Activated CD8-positive, alpha-beta memory T cell treated with anti-CD3 and anti-CD28 coated beads, Interleukin-2, amount 50 U/mL, for 1 hour (primary cell): ENCODE data around the gene KCNMB4.

Source experiments
- DNase-seq: peaks from one replicate; pipeline ENCODE4 v3.0.0-alpha.2; 2020; ENCODE audit errors: extremely low read depth

The KCNMB4 gene, protein sequence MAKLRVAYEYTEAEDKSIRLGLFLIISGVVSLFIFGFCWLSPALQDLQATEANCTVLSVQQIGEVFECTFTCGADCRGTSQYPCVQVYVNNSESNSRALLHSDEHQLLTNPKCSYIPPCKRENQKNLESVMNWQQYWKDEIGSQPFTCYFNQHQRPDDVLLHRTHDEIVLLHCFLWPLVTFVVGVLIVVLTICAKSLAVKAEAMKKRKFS

DNA sequence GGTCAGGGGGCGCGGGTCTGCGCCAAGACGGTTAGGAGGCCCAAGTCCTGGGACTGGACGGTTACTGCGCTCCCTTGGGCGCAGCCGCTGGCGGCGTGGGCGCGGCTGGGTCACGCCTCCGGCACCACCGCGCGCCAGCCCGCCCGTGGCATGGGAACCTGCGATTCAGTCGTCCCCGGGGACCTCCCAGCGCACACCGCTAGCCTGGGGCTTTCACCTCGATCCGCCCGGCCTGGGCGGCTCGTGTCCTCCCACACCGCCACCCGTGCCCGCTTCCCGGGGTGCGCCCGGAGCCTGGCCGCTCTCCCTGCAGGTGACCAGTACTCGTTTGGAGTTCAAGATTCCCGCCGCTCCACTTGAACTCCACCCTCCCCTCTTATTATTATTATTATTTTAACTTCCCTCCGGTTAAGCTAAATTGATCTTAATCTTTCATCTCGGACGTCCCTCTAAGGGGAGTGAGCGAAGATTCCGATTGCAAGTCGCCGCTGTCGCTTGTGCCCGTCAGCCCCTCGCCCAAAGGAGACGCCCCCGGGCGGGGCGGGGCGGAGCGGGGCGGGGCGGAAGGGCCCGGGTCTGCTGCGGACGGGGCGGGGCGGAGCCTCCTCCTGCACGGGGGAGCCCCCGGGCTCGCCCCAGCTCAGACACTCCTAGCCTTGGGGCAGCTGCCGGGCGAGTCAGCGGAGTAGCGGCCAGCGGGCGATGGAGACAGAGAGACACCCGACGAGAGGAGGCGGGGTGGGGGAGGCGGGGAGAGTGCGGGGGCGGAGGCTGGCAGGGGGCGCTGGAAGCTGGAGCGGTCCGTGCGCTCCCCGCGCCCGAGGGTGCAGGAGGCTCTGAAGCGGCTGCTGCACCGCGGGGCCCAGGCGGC, at the start of gene KCNMB4:
TSS of gene KCNMB4 (plus strand) at position 643 of the 871 bp plus-strand sequence. CDS start 445 bp downstream, outside the sequence.
- peak; percentile 20 for DNase-seq

DNA sequence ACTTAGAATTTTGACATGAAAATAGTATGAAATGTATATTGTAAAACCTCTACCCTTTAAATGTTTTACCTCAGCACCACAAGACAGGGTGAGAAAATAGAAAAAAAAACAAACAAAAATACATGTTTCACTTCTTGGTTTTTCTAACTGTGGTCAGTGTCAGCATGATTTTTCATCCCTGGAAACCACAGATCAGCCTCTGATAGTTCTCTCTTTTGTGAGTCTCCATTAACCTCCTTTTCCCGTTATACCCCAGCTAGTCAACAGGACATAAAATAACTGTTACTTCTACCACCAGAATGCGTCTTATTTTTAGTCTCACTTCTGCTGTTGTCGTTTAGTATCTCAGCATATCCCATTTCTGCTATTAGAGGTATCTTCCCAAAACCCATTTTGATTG, 48.3 kb upstream of the KCNMB4 start:
- DNase-seq, result no peak

DNA sequence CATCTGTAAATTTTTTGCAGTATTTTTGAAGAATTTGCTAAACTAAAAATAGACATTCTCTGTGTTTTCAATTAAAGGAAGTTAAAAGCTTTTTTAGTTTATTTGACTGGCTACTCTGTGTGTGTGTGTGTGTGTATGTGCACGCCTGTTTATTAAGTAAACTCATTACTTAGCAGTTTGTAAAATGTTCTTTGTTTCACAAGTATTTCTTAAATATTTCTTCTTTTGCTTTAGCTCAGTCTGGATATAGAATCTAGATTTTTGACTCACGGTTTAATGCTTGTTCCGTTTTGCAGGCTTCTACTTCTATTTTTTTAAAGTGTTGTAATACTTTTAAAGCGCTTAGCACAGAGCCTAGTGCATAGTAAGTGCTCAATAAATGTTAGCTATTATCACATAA, 46.5 kb upstream of the KCNMB4 start:
- no peak for DNase-seq

DNA sequence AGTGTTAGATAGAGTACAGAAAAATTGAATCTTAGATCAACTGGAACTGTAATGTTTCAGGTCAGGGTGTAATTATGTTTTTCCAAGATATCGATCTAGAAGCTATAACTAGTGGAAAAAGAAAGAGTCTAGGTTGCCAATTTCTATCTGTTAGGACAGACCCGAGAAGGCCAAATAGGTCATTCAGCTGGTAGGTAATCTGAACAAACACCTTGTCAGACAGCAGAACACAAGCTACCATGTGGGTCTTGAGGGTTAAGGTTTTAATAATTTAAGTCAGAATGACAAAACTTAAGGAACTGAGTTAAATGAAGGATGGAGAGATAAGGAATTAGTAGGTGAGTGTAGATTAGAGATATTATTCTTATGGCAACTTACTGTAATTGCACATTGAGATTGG, 44.9 kb upstream of the KCNMB4 start:
- DNase-seq, result no peak

DNA sequence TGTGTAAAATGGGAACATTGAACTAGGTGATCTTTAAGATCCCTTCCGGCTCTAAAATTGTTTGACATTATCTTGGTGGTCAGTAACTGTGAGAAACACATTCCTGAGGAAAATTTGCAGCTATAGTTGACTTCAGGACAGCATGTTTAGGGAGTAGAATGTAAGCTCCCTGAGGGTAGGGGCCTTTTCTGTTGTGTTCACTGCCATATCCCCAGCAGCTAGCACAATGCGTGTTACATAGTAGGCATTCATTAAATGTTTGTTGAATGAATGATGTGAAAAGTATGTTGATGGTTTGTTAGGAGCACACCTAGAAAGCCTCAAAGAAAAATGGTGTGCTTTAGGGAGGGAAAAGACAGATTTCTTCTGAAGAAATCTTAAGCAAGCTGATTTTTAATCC, 38.5 kb upstream of the KCNMB4 start:
- DNase-seq, result no peak

DNA sequence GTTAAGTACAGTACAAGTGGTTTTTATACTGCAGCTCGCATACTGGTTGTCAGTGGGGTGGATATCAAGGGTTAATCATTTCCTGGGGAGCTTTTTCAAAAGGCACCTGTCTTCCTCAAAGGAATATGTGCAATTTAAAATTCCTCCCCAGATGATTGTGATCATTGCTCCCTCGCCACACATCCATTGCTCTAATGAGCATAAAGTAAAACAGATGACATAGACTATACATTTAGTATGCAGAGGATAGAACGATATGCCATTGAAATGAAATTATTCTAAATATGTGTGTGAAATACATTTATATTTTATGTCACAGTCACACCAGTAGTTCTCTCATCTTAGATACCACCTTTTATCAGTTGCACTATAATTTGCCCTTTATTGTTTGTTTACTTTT, 36.4 kb upstream of the KCNMB4 start:
- no peak for DNase-seq

DNA sequence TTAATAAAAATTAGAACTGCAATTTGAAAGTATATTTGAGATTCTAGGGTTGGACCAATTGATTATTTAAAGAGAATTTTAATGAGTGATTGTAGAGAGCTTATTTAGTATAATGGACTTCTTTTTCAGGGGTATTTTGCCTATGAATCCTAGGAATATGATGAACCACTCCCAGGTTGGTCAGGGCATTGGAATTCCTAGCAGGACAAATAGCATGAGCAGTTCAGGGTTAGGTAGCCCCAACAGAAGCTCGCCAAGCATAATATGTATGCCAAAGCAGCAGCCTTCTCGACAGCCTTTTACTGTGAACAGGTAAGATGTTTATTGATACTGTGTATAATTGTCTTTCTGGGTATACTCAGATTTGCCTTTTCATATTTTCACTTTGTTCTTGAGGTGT, 35.9 kb upstream of the KCNMB4 start:
- no peak for DNase-seq

DNA sequence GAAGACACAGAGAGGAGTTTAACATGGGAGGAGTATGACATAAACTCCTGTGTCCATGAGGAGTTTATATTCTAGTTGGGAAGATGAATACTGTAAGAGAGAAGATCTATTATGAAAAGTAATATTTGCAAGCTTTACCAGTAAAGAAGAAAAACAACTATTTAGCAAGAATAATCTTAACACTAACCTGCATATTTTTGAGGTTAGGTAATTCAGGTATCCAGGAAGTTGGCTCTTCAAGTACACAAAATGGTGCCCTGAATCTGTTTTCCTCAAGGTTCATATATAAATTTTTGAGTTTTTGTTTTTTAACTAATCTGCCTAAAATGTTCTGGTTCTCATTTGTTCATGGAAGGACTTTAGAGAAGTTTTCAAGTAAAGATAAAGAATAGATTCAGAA, 33.9 kb upstream of the KCNMB4 start:
- no peak for DNase-seq

DNA sequence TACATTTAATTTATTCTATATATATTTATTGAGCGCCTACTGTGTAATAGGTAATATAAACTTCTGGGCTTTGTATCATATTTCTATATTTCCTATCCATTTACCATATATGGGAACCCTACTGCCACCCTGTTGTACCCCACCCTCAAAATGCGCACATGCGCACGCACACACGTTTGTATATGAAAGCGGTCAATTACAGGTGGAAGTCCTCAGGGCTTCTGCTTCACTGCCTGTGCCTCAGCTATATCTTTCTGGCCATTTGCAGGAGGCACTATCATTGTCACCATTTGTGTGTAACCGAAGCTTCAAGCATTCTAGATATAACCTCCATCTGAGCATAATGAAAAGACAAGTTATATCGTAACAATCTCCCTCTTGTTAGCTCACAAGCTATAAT, 31.3 kb upstream of the KCNMB4 start:
- no peak for DNase-seq

DNA sequence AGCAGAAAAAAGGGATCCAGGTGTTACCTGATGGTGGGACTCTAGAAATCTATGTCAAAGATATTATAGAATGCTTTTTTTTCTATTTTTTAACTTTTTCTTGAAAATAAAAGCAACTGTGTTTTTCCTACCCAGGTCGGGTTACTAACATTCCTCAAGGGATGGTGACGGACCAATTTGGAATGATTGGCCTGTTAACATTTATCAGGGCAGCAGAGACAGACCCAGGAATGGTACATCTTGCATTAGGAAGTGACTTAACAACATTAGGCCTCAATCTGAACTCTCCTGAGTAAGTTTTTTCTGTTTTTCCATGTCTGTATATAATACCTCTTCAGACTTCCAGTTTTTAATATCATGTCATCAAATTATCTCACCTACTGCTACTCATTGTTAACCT, 27.6 kb upstream of the KCNMB4 start:
- no peak for DNase-seq

DNA sequence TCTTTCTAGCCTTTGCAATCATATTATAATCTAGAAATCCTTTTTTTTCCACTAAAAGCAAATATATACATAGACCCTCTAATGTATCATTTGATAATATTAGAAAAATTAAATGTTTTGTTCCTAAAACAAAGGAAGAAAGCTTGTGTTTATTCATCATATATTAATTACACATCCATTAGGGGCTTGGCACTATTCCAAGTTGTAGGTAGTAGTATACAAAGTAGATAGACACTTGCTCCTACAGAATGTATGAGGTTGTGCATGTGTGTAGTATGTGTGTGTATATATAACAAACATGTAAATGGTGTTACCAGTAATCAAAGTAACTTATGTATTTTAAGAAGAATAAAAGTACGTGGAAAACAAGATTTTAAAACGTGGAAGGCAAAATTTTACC, 15.0 kb upstream of the KCNMB4 start:
- DNase-seq, result no peak

DNA sequence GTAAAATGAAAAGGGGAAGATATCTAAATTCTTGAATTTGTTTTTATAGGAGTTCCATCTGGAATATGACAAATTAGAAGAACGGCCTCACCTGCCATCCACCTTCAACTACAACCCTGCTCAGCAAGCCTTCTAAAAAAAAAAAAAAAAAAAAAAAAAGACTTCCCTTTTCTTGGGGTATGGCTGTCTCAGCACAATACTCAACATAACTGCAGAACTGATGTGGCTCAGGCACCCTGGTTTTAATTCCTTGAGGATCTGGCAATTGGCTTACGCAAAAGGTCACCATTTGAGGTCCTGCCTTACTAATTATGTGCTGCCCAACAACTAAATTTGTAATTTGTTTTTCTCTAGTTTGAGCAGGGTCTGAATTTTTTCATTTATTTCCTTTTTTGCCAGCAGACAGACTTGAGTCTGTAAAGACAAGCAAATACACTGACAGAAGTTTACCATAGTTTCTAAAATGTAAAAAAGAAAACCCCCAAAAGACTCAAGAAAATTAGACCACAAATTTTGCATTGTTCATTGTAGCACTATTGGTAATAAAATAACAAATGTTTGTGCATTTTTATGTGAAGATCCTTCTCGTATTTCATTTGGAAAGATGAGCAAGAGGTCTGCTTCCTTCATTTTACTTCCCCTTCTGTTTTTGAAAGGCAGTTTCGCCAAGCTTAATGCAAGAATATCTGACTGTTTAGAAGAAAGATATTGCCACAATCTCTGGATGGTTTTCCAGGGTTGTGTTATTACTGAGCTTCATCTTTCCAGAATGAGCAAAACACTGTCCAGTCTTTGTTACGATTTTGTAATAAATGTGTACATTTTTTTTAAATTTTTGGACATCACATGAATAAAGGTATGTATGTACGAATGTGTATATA, 12.1 kb upstream of the KCNMB4 start:
- no peak for DNase-seq

DNA sequence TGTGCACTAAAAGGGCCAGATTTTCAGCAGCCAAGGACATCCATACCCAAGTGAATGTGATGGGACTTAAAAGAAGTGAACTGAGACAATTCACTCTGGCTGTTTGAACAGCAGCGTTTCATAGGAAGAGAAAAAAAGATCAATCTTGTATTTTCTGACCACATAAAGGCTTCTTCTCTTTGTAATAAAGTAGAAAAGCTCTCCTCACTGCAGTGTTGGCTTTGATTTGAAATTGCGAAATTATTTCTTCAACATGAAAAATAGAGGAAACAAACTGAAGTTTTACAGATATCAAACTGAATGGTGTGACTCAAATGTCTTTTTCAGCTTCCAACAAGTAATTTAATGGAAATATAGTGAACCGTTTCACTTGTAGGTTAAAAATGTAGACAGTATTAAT, 11.3 kb upstream of the KCNMB4 start:
- no peak for DNase-seq

DNA sequence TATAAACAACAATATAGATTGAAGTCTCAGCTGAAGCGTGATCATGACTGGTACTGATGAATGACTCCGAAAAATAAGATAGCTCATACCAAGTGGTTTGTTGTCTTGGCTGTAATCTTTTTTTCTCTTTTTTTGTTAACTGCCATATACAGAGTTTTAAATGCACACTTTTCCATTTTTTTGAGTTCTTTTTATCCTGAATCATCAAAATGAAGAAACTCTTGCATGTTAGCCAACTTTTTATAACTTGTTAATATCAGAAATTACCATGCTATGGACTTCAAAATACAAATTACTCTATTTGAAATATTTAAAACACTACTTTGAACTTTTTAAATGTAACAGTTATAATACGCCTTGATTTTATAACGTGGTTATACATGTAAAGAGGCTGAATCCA, 10.1 kb upstream of the KCNMB4 start:
- DNase-seq, result no peak

DNA sequence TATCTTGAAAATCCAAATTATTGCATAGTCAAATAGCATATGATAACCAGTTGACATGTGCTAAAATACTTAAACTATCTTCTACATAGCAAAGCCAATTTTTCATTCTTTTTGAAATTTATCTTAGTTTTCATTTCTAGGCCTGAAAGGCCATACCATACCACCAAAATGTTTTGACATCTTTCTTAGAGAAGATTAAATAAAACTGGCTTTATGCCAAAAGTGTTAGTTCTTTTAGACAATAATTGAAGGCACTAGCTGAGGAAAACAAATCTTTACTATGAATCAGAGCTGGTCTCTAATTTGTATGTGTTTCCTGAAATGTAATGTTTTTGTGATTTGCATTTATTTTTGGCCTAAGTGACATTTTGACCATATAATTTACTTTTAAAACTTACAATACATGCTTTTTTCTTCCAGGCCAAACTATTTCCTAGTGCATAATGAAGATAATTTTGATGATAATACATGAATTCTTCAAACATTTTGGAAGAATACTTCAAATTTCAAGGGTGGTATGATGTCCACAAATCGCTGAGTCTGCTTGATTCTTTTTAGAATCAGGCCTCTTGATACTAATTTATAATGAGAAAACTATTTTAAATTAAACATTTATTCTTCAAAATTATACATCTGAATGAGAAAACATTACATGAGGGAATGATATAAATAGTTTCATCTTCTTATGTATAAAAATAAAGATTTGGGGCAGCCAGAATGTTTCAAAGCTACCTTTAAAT, 6.5 kb upstream of the KCNMB4 start:
- DNase-seq, result no peak

DNA sequence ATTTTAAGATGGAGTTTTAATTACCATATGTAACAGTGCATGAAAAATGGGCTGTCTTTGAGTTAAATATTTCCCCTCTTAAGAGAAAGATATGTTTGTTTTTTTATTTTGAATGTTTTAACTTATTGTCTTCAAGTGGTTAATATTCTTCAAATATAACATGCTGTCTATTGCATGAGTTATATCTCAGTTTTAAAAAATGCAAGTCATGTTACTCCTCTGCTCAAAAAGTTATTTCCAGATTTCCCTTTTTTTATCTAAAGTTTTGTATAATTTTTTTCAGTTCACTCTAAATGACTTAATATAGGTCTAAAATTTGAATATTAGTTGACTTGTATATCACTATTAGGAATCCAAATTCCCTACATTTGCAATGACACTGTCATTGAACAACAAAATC, 5.9 kb upstream of the KCNMB4 start:
- DNase-seq, result no peak

DNA sequence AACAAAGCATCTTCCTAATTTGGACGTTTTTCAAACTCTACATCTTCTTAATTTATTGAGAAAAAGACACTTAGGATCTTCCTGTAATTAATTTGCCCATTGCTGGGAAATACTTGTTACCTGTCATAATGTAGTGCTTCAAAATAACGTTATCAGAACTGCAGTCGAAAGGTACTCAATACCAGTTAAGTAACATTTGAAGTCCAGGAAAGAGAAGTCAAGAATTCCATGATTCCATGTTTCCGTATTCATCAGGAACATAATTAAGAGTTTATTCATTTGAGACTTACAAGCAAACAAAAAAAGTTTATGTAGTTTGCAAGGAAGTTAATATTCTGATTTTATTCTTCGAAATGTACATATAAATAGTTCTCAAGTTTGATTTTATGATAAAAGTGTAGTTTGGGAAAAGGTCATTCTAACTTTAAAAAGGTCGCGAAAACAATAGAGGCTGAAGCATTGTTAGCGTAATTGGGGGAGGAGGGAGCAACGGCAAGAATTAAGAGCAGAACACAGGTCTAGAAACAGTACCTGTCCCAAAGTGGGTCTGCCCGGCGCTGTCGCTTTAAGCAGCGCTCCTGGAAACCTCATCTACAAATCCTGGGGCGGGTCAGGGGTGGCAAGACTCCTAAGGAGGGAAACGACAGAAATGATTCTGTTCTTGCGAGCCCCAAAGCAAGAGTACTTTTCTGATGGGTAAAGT, 1.2 kb upstream of the KCNMB4 start:
- DNase-seq, result no peak

DNA sequence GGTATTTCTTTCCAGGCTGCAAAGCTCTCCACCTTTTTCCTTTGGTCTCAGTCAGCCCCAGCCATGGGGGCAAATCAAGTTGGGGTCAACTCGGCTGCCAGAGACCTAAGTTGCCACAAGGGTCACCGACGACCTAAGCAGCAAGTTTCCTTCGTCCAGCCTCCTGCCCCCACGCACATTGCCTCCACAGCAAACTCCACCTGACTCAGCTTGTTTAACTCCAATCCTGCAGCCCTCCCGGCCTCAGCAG, 767 bp upstream of the KCNMB4 start:
- no peak for DNase-seq

DNA sequence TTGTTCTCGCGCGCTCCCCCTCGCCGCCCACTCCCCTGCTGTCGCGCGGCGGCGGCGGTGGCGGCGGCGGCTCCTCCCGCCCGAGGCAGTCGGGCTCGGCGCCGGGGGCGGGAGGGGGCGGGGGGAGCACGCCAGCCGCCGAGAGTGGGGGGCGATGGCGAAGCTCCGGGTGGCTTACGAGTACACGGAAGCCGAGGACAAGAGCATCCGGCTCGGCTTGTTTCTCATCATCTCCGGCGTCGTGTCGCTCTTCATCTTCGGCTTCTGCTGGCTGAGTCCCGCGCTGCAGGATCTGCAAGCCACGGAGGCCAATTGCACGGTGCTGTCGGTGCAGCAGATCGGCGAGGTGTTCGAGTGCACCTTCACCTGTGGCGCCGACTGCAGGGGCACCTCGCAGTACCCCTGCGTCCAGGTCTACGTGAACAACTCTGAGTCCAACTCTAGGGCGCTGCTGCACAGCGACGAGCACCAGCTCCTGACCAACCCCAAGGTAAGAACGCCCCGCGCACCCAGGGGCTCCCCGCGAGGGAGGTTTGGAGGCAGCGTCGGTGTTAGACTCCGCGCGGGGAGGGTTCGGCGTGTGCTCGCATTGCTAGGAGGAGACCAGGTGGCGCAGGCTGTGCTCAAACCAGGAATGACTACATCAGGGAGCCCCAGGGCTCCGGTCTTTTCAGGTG, 629 bp downstream of the KCNMB4 start:
- peak; percentile 21 for DNase-seq

DNA sequence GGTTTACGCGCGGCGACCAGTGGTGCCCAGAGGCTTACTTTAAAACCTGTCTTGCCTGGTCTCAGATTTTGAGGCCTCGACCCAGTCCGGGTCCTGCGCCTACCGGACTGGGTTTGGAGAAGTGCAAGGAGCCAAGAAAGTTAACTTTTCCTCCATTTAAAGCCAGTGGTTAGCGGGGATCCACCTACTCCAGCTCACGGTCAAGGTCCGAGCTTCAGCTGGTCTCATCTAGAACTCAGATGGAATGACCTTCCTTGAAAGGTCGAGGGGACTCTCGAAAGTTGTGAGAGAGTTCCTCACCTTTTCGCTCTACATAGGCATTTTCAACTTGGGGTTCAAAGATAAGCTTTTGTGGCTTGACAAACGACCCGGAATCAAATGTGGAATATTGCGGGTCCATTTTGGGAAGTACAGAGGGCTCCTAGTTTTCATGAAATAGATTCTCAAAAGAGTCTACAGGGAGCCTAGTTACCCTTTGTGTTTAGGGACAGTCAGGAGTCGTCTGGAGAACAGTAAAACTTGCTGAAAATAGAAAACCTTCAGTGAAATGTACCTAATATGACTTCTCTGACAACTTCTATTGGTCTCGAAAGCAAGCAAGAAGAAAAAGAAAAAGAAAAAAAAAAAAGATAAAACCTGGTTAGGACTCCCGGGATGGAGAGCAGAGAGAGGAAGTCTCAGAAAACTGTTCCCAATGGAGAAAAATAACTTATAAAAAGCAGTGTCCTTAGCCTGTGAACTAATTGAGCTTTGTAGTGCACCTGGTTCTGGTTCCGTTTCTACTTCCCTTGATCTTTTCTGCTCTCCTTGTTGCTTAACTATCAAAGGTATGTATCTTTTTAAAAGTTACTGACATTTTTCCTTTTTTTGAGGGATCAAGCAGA, 1.4 kb downstream of the KCNMB4 start:
- DNase-seq, result no peak
